B cell (primary cell): ENCODE measurements around the gene TOP2A. TPM values are rescaled to one million over a fixed set of nuclear protein-coding genes. Genes with fewer than 3 reads are reported as not detected.

Experiments used
- ATAC-seq: fragments of 200-7000 bp; cut with Tn5 transposase; one replicate; pipeline ENCODE4 v1.10.0; 2021; ENCODE audit warnings: low read depth, mild to moderate bottlenecking, moderate number of reproducible peaks, moderate library complexity
- CTCF ChIA-PET: fragments of 350-600 bp; sonication (Branson Sonifier 250); formaldehyde crosslinking; loops from one replicate; lab custom pipeline; 2021; ENCODE audit warnings: antibody characterized with exemption, inconsistent platforms; lab: Charles Lee
- POLR2A ChIA-PET: fragments of 350-600 bp; sonication (Branson Sonifier 250); formaldehyde crosslinking; loops from one replicate; lab custom pipeline; 2021; ENCODE audit warnings: antibody characterized with exemption; lab: Charles Lee
- DNase-seq: peaks from one replicate; pipeline ENCODE4 v3.0.0; 2013
- H2AFZ ChIP-seq: 2 replicates; pipeline ENCODE4 v1.6.1; 2012; ENCODE audit warnings: mild to moderate bottlenecking, low read depth, low read length; ENCODE audit not compliant: insufficient read depth, poor library complexity, severe bottlenecking
- H3K27ac ChIP-seq, 2 donors: 1 replicate in 1 of 2; 2 replicates in 1 of 2; pipeline ENCODE4 v1.5.1; 2012 to 2013; ENCODE audit warnings: low read length in 2 of 2, mild to moderate bottlenecking in 2 of 2, moderate library complexity in 1 of 2
- H3K27me3 ChIP-seq, 4 experiments: fragments of 200-600 bp in 1 of 4; sonication (generic) in 1 of 4; replicated peaks in 1 of 4; 1 replicate in 2 of 4; 2 replicates in 2 of 4; pipeline versions ENCODE4 v1.6.1 to v1.7.0; 2013 to 2016; ENCODE audit warnings: low read length in 3 of 4, mild to moderate bottlenecking in 2 of 4, mixed read lengths in 1 of 4, moderate library complexity in 1 of 4; ENCODE audit not compliant: insufficient read depth in 4 of 4, control insufficient read depth in 3 of 4; ENCODE audit errors: control extremely low read depth in 1 of 4
- H3K36me3 ChIP-seq, 2 experiments: replicated peaks in 1 of 2; 1 replicate in 1 of 2; 2 replicates in 1 of 2; pipeline versions ENCODE4 v1.6.1 to v1.7.1; 2013; ENCODE audit warnings: low read length in 1 of 2; ENCODE audit not compliant: insufficient read depth in 2 of 2, control insufficient read depth in 1 of 2; ENCODE audit errors: control extremely low read depth in 1 of 2, extremely low read depth in 1 of 2
- H3K4me1 ChIP-seq, 2 donors: fragments of 200-600 bp in 1 of 2; sonication (generic) in 1 of 2; 1 replicate in 1 of 2; 2 replicates in 1 of 2; pipeline versions ENCODE4 v1.5.1 to v1.6.1; 2013 to 2017; ENCODE audit warnings: low read length in 2 of 2; ENCODE audit not compliant: control insufficient read depth in 2 of 2, insufficient read depth in 2 of 2
- H3K4me2 ChIP-seq: replicated peaks from 2 replicates; pipeline ENCODE3; 2012; ENCODE audit warnings: mild to moderate bottlenecking, low read depth, low read length; ENCODE audit not compliant: poor library complexity, severe bottlenecking
- H3K4me3 ChIP-seq, 5 experiments: fragments of 200-600 bp in 1 of 5; sonication (generic) in 1 of 5; 1 replicate in 3 of 5; 2 replicates in 2 of 5; pipeline versions ENCODE4 v1.5.1 to v1.7.0; 2011 to 2016; ENCODE audit warnings: low read length in 4 of 5, mild to moderate bottlenecking in 4 of 5, low read depth in 2 of 5, control low read depth in 1 of 5, moderate library complexity in 1 of 5; ENCODE audit not compliant: insufficient read depth in 1 of 5; ENCODE audit errors: control extremely low read depth in 1 of 5, extremely low read depth in 1 of 5
- H3K79me2 ChIP-seq: fragments of 200-600 bp; sonication (generic); one replicate; pipeline ENCODE4 v1.6.0; 2016; ENCODE audit warnings: low read length; ENCODE audit not compliant: control insufficient read depth, insufficient read depth
- H3K9ac ChIP-seq: fragments of 200-600 bp; sonication (generic); 2 replicates; pipeline ENCODE4 v1.6.1; 2017; ENCODE audit warnings: mild to moderate bottlenecking, low read length, moderate library complexity
- H3K9me3 ChIP-seq, 3 donors: one replicate each; pipeline versions ENCODE4 v1.6.1 to v1.7.1; 2013; ENCODE audit warnings: low read length in 2 of 3; ENCODE audit not compliant: control insufficient read depth in 2 of 3, insufficient read depth in 1 of 3; ENCODE audit errors: control extremely low read depth in 1 of 3
- H4K20me1 ChIP-seq: 2 replicates; pipeline ENCODE4 v1.6.0; 2012; ENCODE audit warnings: mild to moderate bottlenecking, low read length; ENCODE audit not compliant: insufficient read depth, control insufficient read depth, poor library complexity, severe bottlenecking
- H3K27ac Mint-ChIP-seq: one replicate; pipeline ENCODE4 v1.8.0; 2021; ENCODE audit warnings: mixed read lengths
- H3K27me3 Mint-ChIP-seq: one replicate; pipeline ENCODE4 v1.8.0; 2021; ENCODE audit warnings: mixed read lengths
- H3K4me1 Mint-ChIP-seq: one replicate; pipeline ENCODE4 v1.8.0; 2021; ENCODE audit warnings: mixed read lengths
- H3K4me3 Mint-ChIP-seq: one replicate; pipeline ENCODE4 v1.8.0; 2021; ENCODE audit warnings: mixed read lengths
- H3K9me3 Mint-ChIP-seq: one replicate; pipeline ENCODE4 v1.8.0; 2022; ENCODE audit warnings: mixed read lengths; ENCODE audit not compliant: insufficient read depth
- EZH2 ChIP-seq: IDR thresholded peaks from 2 replicates; pipeline ENCODE4 v1.6.1; 2012; ENCODE audit warnings: borderline replicate concordance, low read depth, mild to moderate bottlenecking, moderate library complexity, low read length; ENCODE audit not compliant: insufficient read depth, poor library complexity, severe bottlenecking
- WGBS: methylation state at CpG from one replicate; pipeline ENCODE4 v1.1.5; 2013; ENCODE audit warnings: missing lambda C conversion rate; ENCODE audit not compliant: insufficient coverage; 5-methylcytosine and 5-hydroxymethylcytosine counted together
- intact Hi-C: fragments of 100-400 bp; cut with micrococcal nuclease; formaldehyde crosslinking; loops from one replicate; pipeline ENCODE4 v1.10.0; 2022
- polyA plus RNA-seq: library from polyadenylated mRNA; depleted of rRNA; stranded (reverse); fragments of >200 nt; gene quantifications from 2 replicates; pipeline ENCODE4 v1.2.3, GENCODE V29; 2012
- total RNA-seq, 2 donors: library from RNA; stranded (reverse); fragments of 120-200 nt in 1 of 2; gene quantifications; 1 replicate in 1 of 2; 2 replicates in 1 of 2; pipeline versions ENCODE4 v1.2.3 to v1.2.4, GENCODE V29; 2013 to 2022
- TF ChIP-seq, protein P1 (sequence below): fragments of 200-600 bp; IDR thresholded peaks from one replicate; pipeline ENCODE4 v1.8.0; 2022; ENCODE audit warnings: antibody characterized with exemption, mild to moderate bottlenecking

TOP2A gene
- total and polyA plus RNA-seq, 2 donors (not counting 1 experiment from before 2014, with no cell fraction given) = 0.36 to 3.1 TPM

DNA sequence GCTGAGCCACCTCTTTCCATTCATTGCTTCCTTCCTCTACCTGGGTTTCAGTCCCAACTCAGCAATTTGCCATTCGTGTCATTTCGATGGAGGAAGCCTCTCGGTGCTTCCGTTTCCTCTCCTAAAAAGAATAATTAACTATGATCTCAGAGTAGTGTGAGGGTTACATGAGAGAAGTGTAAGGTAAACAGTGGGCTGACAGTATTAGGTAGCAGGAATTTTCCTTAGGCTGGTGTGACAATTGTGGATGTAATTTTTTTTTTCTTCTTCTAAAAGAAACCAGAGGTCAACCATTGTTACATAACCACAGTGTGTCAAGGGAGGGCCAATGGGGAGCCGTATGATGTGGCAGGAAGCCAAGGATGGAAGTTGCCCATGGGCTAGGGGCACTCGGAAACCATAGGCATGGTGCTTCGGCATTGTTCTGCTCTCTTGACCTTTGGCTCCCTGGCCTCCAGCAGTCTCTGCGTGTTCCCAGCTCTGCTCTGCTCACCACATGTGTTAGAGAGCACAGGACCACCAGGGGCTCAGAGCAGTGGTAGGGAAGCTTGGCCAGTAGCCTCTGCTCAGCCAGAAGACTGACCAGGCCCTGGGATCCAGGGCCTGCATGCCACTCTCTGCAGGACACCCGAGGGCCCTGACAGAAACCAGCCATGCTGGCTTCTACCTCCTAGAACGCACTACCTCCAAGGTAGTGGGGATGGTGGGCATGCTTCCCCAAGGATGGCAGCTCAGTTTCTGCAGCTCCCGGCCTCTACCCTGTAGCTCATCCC lies 2.0 kb upstream of the TOP2A start:
- DNase-seq (no peak), ATAC-seq (no peak)
- Histone ChIP-seq H3K79me2 (peaks cover 15% of the 10 kb centered on the region), H3K4me3 (no peak overlapping the region), H3K36me3 (no peaks in the 10 kb centered on the region), H3K27ac (no peak overlapping the region), H3K9me3 (no peaks in the 10 kb centered on the region), H4K20me1 (no peaks in the 10 kb centered on the region), H3K27me3 (no peaks in the 10 kb centered on the region), H3K9ac (no peak overlapping the region), H2AFZ (peak overlapping the region; percentile 18), H3K4me2 (no peak overlapping the region), H3K4me1 (peaks cover 7 to 17% of the 10 kb centered on the region in 2 donors)
- TF ChIP-seq EZH2 = no peak
- TF ChIP-seq, protein P1, sequence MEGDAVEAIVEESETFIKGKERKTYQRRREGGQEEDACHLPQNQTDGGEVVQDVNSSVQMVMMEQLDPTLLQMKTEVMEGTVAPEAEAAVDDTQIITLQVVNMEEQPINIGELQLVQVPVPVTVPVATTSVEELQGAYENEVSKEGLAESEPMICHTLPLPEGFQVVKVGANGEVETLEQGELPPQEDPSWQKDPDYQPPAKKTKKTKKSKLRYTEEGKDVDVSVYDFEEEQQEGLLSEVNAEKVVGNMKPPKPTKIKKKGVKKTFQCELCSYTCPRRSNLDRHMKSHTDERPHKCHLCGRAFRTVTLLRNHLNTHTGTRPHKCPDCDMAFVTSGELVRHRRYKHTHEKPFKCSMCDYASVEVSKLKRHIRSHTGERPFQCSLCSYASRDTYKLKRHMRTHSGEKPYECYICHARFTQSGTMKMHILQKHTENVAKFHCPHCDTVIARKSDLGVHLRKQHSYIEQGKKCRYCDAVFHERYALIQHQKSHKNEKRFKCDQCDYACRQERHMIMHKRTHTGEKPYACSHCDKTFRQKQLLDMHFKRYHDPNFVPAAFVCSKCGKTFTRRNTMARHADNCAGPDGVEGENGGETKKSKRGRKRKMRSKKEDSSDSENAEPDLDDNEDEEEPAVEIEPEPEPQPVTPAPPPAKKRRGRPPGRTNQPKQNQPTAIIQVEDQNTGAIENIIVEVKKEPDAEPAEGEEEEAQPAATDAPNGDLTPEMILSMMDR = no peak
- Mint-ChIP-seq H3K4me3 (peak overlapping the region; percentile 62), H3K9me3 (no peaks in the 10 kb centered on the region), H3K4me1 (peaks cover 16% of the 10 kb centered on the region), H3K27me3 (no peaks in the 10 kb centered on the region), H3K27ac (no peak overlapping the region)
- intact Hi-C loops = loop anchor here (2.0 to 5.0 kb wide), 4 partner anchors 132 to 307 kb away; partner anchors contain the start of genes CDC6 and WIPF2
- POLR2A ChIA-PET = interaction anchor here (1.0 kb wide), 1 partner anchor 114 kb away, joined by 3 read pairs; no protein-coding TSS in a partner anchor
- 75% methylated on average over 4 of the region's 11 CpGs for WGBS
- CTCF ChIA-PET = interaction anchor here (0.6 to 7.6 kb wide), 6 partner anchors 113 to 1381 kb away, joined by 3 to 59 read pairs (median 3); no protein-coding TSS in a partner anchor

DNA sequence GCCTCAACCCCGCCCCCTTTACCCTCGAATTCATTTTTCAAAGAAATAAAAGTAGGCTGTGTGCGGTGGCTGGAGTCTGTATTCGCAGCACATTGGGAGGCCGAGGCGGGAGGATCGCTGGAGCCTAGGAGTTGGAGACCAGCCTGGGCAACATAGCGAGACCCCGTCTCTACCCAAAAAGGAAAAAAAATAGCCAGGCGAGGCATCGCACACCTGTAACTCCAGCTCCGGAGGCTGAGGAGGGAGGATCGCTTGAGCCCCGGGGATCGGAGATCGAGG lies 671 bp upstream of the TOP2A start:
- no peaks in the 10 kb centered on the region for H3K36me3 ChIP-seq
- H3K9me3 Mint-ChIP-seq = no peaks in the 10 kb centered on the region
- DNase-seq (no peak), ATAC-seq (no peak)
- H3K4me1 ChIP-seq = peaks cover 7 to 17% of the 10 kb centered on the region in 2 donors
- H3K4me2 ChIP-seq = peak overlapping the region; percentile 84
- no peaks in the 10 kb centered on the region for H4K20me1 ChIP-seq
- WGBS = 95% methylated on average over 9 of the region's 16 CpGs
- no peaks in the 10 kb centered on the region for H3K27me3 Mint-ChIP-seq
- peaks cover 16% of the 10 kb centered on the region for H3K4me1 Mint-ChIP-seq
- no peaks in the 10 kb centered on the region for H3K9me3 ChIP-seq
- peak overlapping the region; percentile 98 for H2AFZ ChIP-seq
- TF ChIP-seq EZH2 = no peak
- TF ChIP-seq, protein P1 = no peak
- no peaks in the 10 kb centered on the region for H3K27me3 ChIP-seq
- H3K27ac Mint-ChIP-seq = no peak overlapping the region
- H3K9ac ChIP-seq = peak overlapping the region; percentile 91
- H3K4me3 ChIP-seq = peak overlapping the region; percentile 63 to 93 (median 84)
- peak overlapping the region; percentile 63 to 72 for H3K27ac ChIP-seq
- peaks cover 15% of the 10 kb centered on the region for H3K79me2 ChIP-seq
- H3K4me3 Mint-ChIP-seq = peak overlapping the region; percentile 89
- intact Hi-C loops = loop anchor here (2.0 to 5.0 kb wide), 4 partner anchors 131 to 306 kb away; partner anchors contain the start of genes CDC6 and WIPF2
- CTCF ChIA-PET = interaction anchor here (1.0 to 8.1 kb wide), 16 partner anchors 18 to 206 kb away, joined by 3 to 65 read pairs (median 6); partner anchors contain the start of gene IGFBP4
- POLR2A ChIA-PET = interaction anchor here (0.6 to 1.3 kb wide), 7 partner anchors 10 to 1397 kb away, joined by 3 to 6 read pairs (median 3); no protein-coding TSS in a partner anchor
